Stomach (tissue), 9 donors: ENCODE measurements around the gene POU2AF1. TPM values are rescaled to one million over a fixed set of nuclear protein-coding genes. Genes with fewer than 3 reads are reported as not detected.

ENCODE experiments used
- DNase-seq, 2 donors: peaks; one replicate each; pipeline versions ENCODE4 v3.0.0 to v3.0.0-alpha.2; 2013 to 2019
- H3K27ac ChIP-seq, 5 donors: fragments of 200-600 bp in 4 of 5; sonication (generic) in 4 of 5; one replicate each; pipeline ENCODE4 v1.5.1; 2013 to 2019; ENCODE audit warnings: mild to moderate bottlenecking in 1 of 5, moderate library complexity in 1 of 5
- H3K27me3 ChIP-seq, 3 donors: fragments of 200-600 bp; sonication (generic); one replicate each; pipeline ENCODE4 v1.5.1; 2017 to 2019; ENCODE audit warnings: mixed run types in 1 of 3
- H3K36me3 ChIP-seq, 4 donors: fragments of 200-600 bp; sonication (generic); 1 replicate in 3 of 4; 2 replicates in 1 of 4; pipeline ENCODE4 v1.5.1; 2016 to 2019
- H3K4me1 ChIP-seq, 4 donors: fragments of 200-600 bp; sonication (generic); one replicate each; pipeline ENCODE4 v1.5.1; 2016 to 2019
- H3K4me3 ChIP-seq, 4 donors: fragments of 200-600 bp; sonication (generic) in 3 of 4; one replicate each; pipeline ENCODE4 v1.5.1; 2016 to 2019; ENCODE audit warnings: mild to moderate bottlenecking in 1 of 4
- H3K9me3 ChIP-seq, 4 donors: fragments of 200-600 bp; sonication (generic); one replicate each; pipeline ENCODE4 v1.5.1; 2016 to 2019
- EP300 ChIP-seq: sonication (generic); formaldehyde crosslinking; IDR thresholded peaks from one replicate; pipeline ENCODE4 v1.6.1; 2017; ENCODE audit warnings: antibody characterized with exemption
- POLR2A ChIP-seq, 4 donors: fragments of 450-650 bp; IDR thresholded peaks; one replicate each; pipeline ENCODE4 v1.6.1; 2016; ENCODE audit warnings: antibody characterized with exemption in 4 of 4, control low read depth in 2 of 4, mild to moderate bottlenecking in 1 of 4, moderate library complexity in 1 of 4
- POLR2AphosphoS5 ChIP-seq, 3 donors: sonication (generic); formaldehyde crosslinking; IDR thresholded peaks; one replicate each; pipeline ENCODE4 v1.6.1; 2016; ENCODE audit warnings: antibody characterized with exemption in 3 of 3
- WGBS, 5 donors: extraction: QIAGEN DNeasy Blood & Tissue Kit in 3 of 5; methylation state at CpG; one replicate each; pipeline versions ENCODE4 v1.1.5 to v1.1.7; 2013 to 2018; 5-methylcytosine and 5-hydroxymethylcytosine counted together
- intact Hi-C: fragments of 100-400 bp; cut with DNase I; formaldehyde crosslinking; loops from one replicate; pipeline ENCODE4 v1.15.1; 2023; ENCODE audit warnings: low total_unique reads
- polyA plus RNA-seq, 3 donors: library from polyadenylated mRNA; stranded (reverse); fragments of 200-250 nt; gene quantifications; one replicate each; pipeline ENCODE4 v1.2.3, GENCODE V29; 2013
- total RNA-seq, 5 donors: library from RNA; depleted of rRNA; stranded (reverse); fragments of >200 nt; gene quantifications; one replicate each; pipeline versions ENCODE4 v1.1.0 to v1.2.3, GENCODE V29; 2014 to 2016
- TF ChIP-seq, protein P1 (sequence below), 7 experiments: fragments of 450-650 bp in 4 of 7; fragments of 200-600 bp in 3 of 7; sonication (generic) in 3 of 7; IDR thresholded peaks; one replicate each; pipeline ENCODE4 v1.5.1; 2016 to 2019; ENCODE audit warnings: antibody characterized with exemption in 7 of 7, control low read depth in 2 of 7, mild to moderate bottlenecking in 1 of 7
- donor health status: healthy with polysubstance abuse.
- donor health status: Bipolar disorder and iron deficiency.
- donor health status: healthy.

The POU2AF1 gene
- total and polyA plus RNA-seq, 8 donors = 2.8 to 43.2 (median 8.8) TPM; not detected in 1

DNA sequence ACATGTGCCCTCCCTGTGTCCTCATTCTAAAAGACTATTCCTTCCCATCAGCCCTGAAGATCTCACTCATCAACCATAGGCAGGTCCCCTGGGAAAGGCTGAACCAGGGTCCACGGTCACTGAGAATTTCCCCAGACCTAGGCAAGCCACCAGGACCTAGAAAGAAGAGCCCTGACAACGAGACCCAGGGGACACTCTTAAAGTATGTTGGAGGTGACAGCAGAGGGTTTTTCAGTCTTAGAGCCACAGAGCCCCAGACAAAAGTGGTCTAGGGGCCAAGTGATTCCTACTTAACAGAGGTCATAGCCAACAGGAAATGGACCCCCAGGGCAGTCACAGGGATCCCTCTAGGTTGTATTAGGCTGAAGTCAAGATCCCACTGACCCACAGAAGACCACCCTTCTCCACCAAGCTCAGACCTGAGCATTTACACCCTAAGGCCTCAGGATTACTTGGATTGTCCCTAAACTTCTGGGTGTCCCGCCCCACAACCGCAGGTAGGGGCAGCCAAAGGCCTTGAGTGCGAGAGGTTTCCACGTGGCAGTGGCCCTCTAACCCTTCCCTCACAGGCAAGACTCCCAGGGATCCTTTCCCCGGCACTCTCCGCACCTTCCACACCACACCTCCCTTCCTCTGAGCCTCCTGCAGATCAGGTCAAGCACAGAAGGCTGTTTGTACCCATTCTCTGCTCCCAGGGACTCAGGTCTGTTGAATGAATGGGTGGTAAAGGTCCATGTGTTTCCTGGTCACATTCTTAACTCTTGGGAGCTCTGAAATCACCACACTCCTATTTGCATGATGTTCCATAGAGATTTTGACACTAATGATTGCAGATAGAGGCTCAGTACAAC, 12.3 kb downstream of the POU2AF1 start:
- intact Hi-C loops = no loop called here
- H3K27ac ChIP-seq = peak overlapping the region; percentile 16 to 88 (median 65)
- peaks cover 26 to 53% (median 32%) of the 10 kb centered on the region in 4 donors for H3K4me1 ChIP-seq
- WGBS, 5 donors = 91 to 95% (median 94%) methylated on average over 8 of the region's 8 CpGs
- H3K9me3 ChIP-seq = no peaks in the 10 kb centered on the region
- no peak for DNase-seq
- no peaks in the 10 kb centered on the region for H3K36me3 ChIP-seq
- no peaks in the 10 kb centered on the region for H3K27me3 ChIP-seq
- H3K4me3 ChIP-seq = no peak overlapping the region
- TF ChIP-seq, protein P1, sequence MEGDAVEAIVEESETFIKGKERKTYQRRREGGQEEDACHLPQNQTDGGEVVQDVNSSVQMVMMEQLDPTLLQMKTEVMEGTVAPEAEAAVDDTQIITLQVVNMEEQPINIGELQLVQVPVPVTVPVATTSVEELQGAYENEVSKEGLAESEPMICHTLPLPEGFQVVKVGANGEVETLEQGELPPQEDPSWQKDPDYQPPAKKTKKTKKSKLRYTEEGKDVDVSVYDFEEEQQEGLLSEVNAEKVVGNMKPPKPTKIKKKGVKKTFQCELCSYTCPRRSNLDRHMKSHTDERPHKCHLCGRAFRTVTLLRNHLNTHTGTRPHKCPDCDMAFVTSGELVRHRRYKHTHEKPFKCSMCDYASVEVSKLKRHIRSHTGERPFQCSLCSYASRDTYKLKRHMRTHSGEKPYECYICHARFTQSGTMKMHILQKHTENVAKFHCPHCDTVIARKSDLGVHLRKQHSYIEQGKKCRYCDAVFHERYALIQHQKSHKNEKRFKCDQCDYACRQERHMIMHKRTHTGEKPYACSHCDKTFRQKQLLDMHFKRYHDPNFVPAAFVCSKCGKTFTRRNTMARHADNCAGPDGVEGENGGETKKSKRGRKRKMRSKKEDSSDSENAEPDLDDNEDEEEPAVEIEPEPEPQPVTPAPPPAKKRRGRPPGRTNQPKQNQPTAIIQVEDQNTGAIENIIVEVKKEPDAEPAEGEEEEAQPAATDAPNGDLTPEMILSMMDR (IDR thresholded peaks at IDR 0.05) = no peak
- TF ChIP-seq EP300 (no peak), POLR2A (IDR thresholded peaks at IDR 0.05) (no peak), POLR2AphosphoS5 (IDR thresholded peaks at IDR 0.05) (no peak)

DNA sequence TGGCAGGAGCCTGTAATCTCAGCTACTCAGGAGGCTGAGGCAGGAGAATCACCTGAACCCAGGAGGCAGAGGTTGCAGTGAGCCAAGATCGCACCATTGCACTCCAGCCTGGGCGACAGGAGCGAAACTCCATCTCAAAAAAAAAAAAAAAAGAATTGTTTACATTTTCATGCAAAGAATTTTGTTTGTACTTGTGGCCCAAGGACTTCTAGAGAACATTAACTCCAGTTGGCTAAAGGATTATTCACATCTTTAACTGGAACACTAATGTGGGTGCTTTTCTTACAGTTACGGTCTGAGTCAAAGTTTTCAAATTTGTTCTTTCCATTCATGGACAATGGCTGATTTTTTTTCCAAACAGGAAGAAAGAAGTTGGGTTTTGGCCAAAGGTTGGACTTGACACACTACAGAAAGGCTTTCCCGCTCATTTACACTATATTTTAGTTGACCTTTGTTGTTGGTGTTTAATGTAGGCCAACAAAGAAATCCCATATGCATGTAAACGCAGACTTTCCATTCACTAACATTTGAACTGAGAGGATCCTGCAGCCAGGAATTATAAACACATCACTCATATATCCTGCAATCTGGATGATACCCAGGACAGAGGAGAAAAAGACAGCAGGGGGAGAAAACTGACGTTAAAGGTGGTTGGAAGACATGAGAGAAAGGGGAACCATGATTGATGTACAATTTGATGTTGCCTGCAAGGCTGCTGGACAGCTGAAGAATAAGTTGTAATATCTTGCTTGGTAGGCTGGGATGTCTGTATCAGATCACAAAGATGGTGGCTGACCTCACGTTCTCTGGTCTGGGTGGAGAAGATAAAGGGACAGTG, 13.1 kb downstream of the POU2AF1 start:
- TF ChIP-seq EP300 = no peak
- no peak for TF ChIP-seq POLR2A (IDR thresholded peaks at IDR 0.05)
- peak in 1 of 3 donors; percentile 11 for TF ChIP-seq POLR2AphosphoS5 (IDR thresholded peaks at IDR 0.05)
- TF ChIP-seq, protein P1 (IDR thresholded peaks at IDR 0.05) = no peak
- Histone ChIP-seq H3K36me3 (no peaks in the 10 kb centered on the region), H3K9me3 (no peaks in the 10 kb centered on the region), H3K27ac (peak overlapping the region; percentile 45 to 88 (median 65)), H3K27me3 (no peaks in the 10 kb centered on the region), H3K4me3 (no peak overlapping the region), H3K4me1 (peaks cover 32 to 49% (median 39%) of the 10 kb centered on the region in 4 donors)
- 25 to 46% (median 34%) methylated on average over 8 of the region's 8 CpGs for WGBS, 5 donors
- intact Hi-C loops = no loop called here
- DNase-seq = peak in 1 of 2 donors; percentile 49

DNA sequence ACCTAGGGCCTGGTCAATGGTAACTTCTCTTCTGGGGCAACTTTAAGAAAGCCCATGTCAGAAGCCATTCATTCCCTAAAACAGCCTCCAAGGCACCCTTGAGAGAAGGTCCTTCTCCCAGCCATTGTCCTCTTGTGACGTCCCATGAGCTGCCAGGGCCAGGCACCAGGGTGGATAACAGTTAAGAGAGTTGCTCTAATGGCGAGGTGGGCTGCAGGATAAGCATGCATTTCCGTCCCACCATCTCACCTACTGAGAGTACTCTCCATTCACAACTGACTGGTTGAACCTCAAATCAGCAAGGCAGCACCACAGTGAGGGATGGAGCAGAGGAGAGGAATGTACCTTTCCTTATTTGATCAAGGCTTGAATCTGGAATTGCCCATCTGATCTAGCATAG, 14.6 kb downstream of the POU2AF1 start:
- H3K27ac ChIP-seq = peak overlapping the region in 2 of 5 donors; percentile 81 to 88
- intact Hi-C loops = no loop called here
- H3K4me3 ChIP-seq = no peak overlapping the region
- H3K27me3 ChIP-seq = no peaks in the 10 kb centered on the region
- WGBS, 5 donors = 80 to 98% (median 92%) methylated on average over 3 of the region's 3 CpGs
- no peak for TF ChIP-seq POLR2AphosphoS5 (IDR thresholded peaks at IDR 0.05)
- no peak for TF ChIP-seq EP300
- TF ChIP-seq, protein P1 (IDR thresholded peaks at IDR 0.05) = no peak
- TF ChIP-seq POLR2A (IDR thresholded peaks at IDR 0.05) = no peak
- peaks cover 35 to 56% (median 44%) of the 10 kb centered on the region in 4 donors for H3K4me1 ChIP-seq
- H3K36me3 ChIP-seq = no peaks in the 10 kb centered on the region
- no peak for DNase-seq
- H3K9me3 ChIP-seq = no peaks in the 10 kb centered on the region

DNA sequence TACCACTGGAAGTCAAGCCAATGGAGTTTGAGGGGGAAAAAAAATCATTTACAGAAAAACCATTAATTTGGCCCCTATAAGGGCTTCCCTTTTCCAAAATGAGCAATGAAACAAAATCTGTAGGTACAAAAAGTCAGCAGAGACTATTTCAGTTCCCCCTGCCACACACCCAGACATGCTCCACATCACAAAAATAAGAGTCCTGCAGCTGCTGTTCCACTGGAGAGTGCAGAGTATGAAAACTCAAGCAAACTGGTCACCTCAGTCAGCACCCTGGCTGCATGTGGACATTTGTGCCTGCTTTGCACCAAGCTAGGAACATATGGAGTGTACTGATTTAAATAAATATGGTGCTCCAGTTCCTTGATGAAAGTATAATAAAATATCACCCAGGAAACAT, 15.1 kb downstream of the POU2AF1 start:
- no peaks in the 10 kb centered on the region for H3K36me3 ChIP-seq
- peak overlapping the region in 4 of 5 donors; percentile 79 to 88 (median 82) for H3K27ac ChIP-seq
- H3K9me3 ChIP-seq = no peaks in the 10 kb centered on the region
- no peaks in the 10 kb centered on the region for H3K27me3 ChIP-seq
- intact Hi-C loops = no loop called here
- peaks cover 35 to 58% (median 49%) of the 10 kb centered on the region in 4 donors for H3K4me1 ChIP-seq
- H3K4me3 ChIP-seq = no peak overlapping the region
- TF ChIP-seq POLR2AphosphoS5 (IDR thresholded peaks at IDR 0.05) = no peak
- TF ChIP-seq EP300 = no peak
- TF ChIP-seq POLR2A (IDR thresholded peaks at IDR 0.05) = no peak
- TF ChIP-seq, protein P1 (IDR thresholded peaks at IDR 0.05) = no peak
- no peak for DNase-seq
